Measurements from ENCODE around the gene TOX2. TPM values are rescaled to one million over a fixed set of nuclear protein-coding genes. Genes with fewer than 3 reads are reported as not detected.

TOX2 gene
- total RNA-seq, 1 experiment from 2014 or later: not detected

- no peak for DNase-seq
- Mint-ChIP-seq H3K9me3 (ENCODE audit: low read depth, unreplicated experiment) (no peaks in the 10 kb centered on the region), H3K36me3 (ENCODE audit: insufficient read depth, unreplicated experiment) (no peaks in the 10 kb centered on the region), H3K27ac (ENCODE audit: unreplicated experiment) (no peak overlapping the region), H3K4me1 (ENCODE audit: low read depth, unreplicated experiment) (peaks cover 7% of the 10 kb centered on the region), H3K27me3 (ENCODE audit: unreplicated experiment) (peaks cover 54% of the 10 kb centered on the region), H3K4me3 (ENCODE audit: low read depth, unreplicated experiment) (no peak overlapping the region)
- TF ChIP-seq CTCF (IDR thresholded peaks at IDR 0.05; ENCODE audit: unreplicated experiment): no peak
- intact Hi-C loops (cut with micrococcal nuclease; ENCODE audit: unreplicated experiment): no loop called here
- CTCF ChIA-PET: interaction anchor here (1.0 kb wide), 1 partner anchor 34 kb away, joined by 3 read pairs; no protein-coding TSS in a partner anchor
- no TSS peak for BruUV-seq (replicated peaks)
Observed at GRCh38 chr20:44012466-44013226, 98.0 kb downstream of the TOX2 start.

GRCh38 chr20:44014807-44015732 is 100.4 kb downstream of the TOX2 start:
- DNase-seq: no peak
- Mint-ChIP-seq H3K9me3 (ENCODE audit: low read depth, unreplicated experiment) (no peaks in the 10 kb centered on the region), H3K4me3 (ENCODE audit: low read depth, unreplicated experiment) (no peak overlapping the region), H3K27me3 (ENCODE audit: unreplicated experiment) (peaks cover 75% of the 10 kb centered on the region), H3K4me1 (ENCODE audit: low read depth, unreplicated experiment) (peaks cover 23% of the 10 kb centered on the region), H3K36me3 (ENCODE audit: insufficient read depth, unreplicated experiment) (no peaks in the 10 kb centered on the region), H3K27ac (ENCODE audit: unreplicated experiment) (no peak overlapping the region)
- CTCF ChIA-PET: interaction anchor here (0.7 kb wide), 1 partner anchor 31 kb away, joined by 3 read pairs; no protein-coding TSS in a partner anchor
- no peak for TF ChIP-seq CTCF (IDR thresholded peaks at IDR 0.05; ENCODE audit: unreplicated experiment)
- intact Hi-C loops (cut with micrococcal nuclease; ENCODE audit: unreplicated experiment): no loop called here
- BruUV-seq (replicated peaks): no TSS peak

- Mint-ChIP-seq H3K4me3 (ENCODE audit: low read depth, unreplicated experiment) (no peak overlapping the region), H3K27ac (ENCODE audit: unreplicated experiment) (no peak overlapping the region)
Observed at GRCh38 chr20:44015733-44016103, 101.1 kb downstream of the TOX2 start.

More at GRCh38 chr20:44015733-44016103, 101.1 kb downstream of the TOX2 start:
- intact Hi-C loops (cut with micrococcal nuclease; ENCODE audit: unreplicated experiment): no loop called here
- BruUV-seq (replicated peaks): no TSS peak
- DNase-seq: no peak
- Mint-ChIP-seq H3K9me3 (ENCODE audit: low read depth, unreplicated experiment) (no peaks in the 10 kb centered on the region), H3K36me3 (ENCODE audit: insufficient read depth, unreplicated experiment) (no peaks in the 10 kb centered on the region), H3K27me3 (ENCODE audit: unreplicated experiment) (peaks cover 74% of the 10 kb centered on the region), H3K4me1 (ENCODE audit: low read depth, unreplicated experiment) (peaks cover 23% of the 10 kb centered on the region)
- TF ChIP-seq CTCF (IDR thresholded peaks at IDR 0.05; ENCODE audit: unreplicated experiment): no peak
- CTCF ChIA-PET: interaction anchor here (0.6 kb wide), 1 partner anchor 360 kb away, joined by 4 read pairs; no protein-coding TSS in a partner anchor
